ENCODE measurements around the gene VHLL.

GRCh38 chr1:156285437-156285836 is 13.7 kb downstream of the VHLL start:
- TF ChIP-seq YY1 (IDR thresholded peaks at IDR 0.05) (no peak), EGR1 (IDR thresholded peaks at IDR 0.05; ENCODE audit: low read depth in 2 of 2) (no peak), TAF1 (conservative IDR thresholded peaks at IDR 0.05) (no peak), RAD21 (IDR thresholded peaks at IDR 0.05) (no peak), GABPA (IDR thresholded peaks at IDR 0.05 in 1 of 2, conservative IDR thresholded peaks at IDR 0.05 in 1 of 2) (no peak)
- TF ChIP-seq, protein P1, sequence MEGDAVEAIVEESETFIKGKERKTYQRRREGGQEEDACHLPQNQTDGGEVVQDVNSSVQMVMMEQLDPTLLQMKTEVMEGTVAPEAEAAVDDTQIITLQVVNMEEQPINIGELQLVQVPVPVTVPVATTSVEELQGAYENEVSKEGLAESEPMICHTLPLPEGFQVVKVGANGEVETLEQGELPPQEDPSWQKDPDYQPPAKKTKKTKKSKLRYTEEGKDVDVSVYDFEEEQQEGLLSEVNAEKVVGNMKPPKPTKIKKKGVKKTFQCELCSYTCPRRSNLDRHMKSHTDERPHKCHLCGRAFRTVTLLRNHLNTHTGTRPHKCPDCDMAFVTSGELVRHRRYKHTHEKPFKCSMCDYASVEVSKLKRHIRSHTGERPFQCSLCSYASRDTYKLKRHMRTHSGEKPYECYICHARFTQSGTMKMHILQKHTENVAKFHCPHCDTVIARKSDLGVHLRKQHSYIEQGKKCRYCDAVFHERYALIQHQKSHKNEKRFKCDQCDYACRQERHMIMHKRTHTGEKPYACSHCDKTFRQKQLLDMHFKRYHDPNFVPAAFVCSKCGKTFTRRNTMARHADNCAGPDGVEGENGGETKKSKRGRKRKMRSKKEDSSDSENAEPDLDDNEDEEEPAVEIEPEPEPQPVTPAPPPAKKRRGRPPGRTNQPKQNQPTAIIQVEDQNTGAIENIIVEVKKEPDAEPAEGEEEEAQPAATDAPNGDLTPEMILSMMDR (IDR thresholded peaks at IDR 0.05; ENCODE audit: low read depth, low read length, missing input control), result no peak
- TF ChIP-seq, protein P2, sequence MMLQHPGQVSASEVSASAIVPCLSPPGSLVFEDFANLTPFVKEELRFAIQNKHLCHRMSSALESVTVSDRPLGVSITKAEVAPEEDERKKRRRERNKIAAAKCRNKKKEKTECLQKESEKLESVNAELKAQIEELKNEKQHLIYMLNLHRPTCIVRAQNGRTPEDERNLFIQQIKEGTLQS (IDR thresholded peaks at IDR 0.05), result no peak
- TF ChIP-seq, protein P3, sequence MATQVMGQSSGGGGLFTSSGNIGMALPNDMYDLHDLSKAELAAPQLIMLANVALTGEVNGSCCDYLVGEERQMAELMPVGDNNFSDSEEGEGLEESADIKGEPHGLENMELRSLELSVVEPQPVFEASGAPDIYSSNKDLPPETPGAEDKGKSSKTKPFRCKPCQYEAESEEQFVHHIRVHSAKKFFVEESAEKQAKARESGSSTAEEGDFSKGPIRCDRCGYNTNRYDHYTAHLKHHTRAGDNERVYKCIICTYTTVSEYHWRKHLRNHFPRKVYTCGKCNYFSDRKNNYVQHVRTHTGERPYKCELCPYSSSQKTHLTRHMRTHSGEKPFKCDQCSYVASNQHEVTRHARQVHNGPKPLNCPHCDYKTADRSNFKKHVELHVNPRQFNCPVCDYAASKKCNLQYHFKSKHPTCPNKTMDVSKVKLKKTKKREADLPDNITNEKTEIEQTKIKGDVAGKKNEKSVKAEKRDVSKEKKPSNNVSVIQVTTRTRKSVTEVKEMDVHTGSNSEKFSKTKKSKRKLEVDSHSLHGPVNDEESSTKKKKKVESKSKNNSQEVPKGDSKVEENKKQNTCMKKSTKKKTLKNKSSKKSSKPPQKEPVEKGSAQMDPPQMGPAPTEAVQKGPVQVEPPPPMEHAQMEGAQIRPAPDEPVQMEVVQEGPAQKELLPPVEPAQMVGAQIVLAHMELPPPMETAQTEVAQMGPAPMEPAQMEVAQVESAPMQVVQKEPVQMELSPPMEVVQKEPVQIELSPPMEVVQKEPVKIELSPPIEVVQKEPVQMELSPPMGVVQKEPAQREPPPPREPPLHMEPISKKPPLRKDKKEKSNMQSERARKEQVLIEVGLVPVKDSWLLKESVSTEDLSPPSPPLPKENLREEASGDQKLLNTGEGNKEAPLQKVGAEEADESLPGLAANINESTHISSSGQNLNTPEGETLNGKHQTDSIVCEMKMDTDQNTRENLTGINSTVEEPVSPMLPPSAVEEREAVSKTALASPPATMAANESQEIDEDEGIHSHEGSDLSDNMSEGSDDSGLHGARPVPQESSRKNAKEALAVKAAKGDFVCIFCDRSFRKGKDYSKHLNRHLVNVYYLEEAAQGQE (IDR thresholded peaks at IDR 0.05), result no peak
- TF ChIP-seq, protein P4, sequence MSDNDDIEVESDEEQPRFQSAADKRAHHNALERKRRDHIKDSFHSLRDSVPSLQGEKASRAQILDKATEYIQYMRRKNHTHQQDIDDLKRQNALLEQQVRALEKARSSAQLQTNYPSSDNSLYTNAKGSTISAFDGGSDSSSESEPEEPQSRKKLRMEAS (IDR thresholded peaks at IDR 0.05), result no peak
